SK-N-SH (cell line): ENCODE results near the gene DGLUCY.

Experiments
- ELF1 ChIP-seq: IDR thresholded peaks from 2 replicates; pipeline ENCODE4 v1.4.0; 2012
- JUND ChIP-seq: IDR thresholded peaks from 2 replicates; pipeline ENCODE4 v1.4.0; 2012
- NFIC ChIP-seq: IDR thresholded peaks from 2 replicates; pipeline ENCODE4 v1.4.0; 2012; ENCODE audit warnings: borderline replicate concordance
- TF ChIP-seq, protein P1 (sequence below): fragments of 200-600 bp; sonication (generic); IDR thresholded peaks from 2 replicates; pipeline ENCODE4 v1.6.1; 2017; ENCODE audit warnings: antibody characterized with exemption, mild to moderate bottlenecking, moderate library complexity
- TF ChIP-seq, protein P2 (sequence below): IDR thresholded peaks from 2 replicates; pipeline ENCODE4 v1.6.1; 2012; ENCODE audit warnings: mild to moderate bottlenecking, low read depth, low read length, moderate library complexity

DNA sequence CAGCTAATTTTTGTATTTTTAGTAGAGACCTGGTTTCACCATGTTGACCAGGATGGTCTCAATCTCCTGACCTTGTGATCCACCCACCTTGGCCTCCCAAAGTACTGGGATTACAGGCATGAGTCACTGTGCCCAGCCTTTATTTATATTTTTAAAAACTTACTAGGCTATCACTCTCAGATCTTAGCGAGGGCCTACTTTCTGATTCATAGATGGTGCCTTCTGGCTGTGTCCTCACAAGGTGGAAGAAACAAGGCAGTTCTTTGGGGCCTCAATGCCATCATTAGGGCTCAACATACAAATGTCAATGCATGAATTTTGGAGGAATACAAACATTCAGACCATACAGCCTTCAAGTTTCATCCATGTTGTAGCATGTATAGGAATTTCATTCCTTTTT lies 2.4 kb upstream of the DGLUCY start:
- TF ChIP-seq ELF1 (no peak), NFIC (no peak), JUND (no peak)
- TF ChIP-seq, protein P1, sequence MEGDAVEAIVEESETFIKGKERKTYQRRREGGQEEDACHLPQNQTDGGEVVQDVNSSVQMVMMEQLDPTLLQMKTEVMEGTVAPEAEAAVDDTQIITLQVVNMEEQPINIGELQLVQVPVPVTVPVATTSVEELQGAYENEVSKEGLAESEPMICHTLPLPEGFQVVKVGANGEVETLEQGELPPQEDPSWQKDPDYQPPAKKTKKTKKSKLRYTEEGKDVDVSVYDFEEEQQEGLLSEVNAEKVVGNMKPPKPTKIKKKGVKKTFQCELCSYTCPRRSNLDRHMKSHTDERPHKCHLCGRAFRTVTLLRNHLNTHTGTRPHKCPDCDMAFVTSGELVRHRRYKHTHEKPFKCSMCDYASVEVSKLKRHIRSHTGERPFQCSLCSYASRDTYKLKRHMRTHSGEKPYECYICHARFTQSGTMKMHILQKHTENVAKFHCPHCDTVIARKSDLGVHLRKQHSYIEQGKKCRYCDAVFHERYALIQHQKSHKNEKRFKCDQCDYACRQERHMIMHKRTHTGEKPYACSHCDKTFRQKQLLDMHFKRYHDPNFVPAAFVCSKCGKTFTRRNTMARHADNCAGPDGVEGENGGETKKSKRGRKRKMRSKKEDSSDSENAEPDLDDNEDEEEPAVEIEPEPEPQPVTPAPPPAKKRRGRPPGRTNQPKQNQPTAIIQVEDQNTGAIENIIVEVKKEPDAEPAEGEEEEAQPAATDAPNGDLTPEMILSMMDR: no peak
- TF ChIP-seq, protein P2, sequence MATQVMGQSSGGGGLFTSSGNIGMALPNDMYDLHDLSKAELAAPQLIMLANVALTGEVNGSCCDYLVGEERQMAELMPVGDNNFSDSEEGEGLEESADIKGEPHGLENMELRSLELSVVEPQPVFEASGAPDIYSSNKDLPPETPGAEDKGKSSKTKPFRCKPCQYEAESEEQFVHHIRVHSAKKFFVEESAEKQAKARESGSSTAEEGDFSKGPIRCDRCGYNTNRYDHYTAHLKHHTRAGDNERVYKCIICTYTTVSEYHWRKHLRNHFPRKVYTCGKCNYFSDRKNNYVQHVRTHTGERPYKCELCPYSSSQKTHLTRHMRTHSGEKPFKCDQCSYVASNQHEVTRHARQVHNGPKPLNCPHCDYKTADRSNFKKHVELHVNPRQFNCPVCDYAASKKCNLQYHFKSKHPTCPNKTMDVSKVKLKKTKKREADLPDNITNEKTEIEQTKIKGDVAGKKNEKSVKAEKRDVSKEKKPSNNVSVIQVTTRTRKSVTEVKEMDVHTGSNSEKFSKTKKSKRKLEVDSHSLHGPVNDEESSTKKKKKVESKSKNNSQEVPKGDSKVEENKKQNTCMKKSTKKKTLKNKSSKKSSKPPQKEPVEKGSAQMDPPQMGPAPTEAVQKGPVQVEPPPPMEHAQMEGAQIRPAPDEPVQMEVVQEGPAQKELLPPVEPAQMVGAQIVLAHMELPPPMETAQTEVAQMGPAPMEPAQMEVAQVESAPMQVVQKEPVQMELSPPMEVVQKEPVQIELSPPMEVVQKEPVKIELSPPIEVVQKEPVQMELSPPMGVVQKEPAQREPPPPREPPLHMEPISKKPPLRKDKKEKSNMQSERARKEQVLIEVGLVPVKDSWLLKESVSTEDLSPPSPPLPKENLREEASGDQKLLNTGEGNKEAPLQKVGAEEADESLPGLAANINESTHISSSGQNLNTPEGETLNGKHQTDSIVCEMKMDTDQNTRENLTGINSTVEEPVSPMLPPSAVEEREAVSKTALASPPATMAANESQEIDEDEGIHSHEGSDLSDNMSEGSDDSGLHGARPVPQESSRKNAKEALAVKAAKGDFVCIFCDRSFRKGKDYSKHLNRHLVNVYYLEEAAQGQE: no peak
